HG03039 (cell line): ENCODE results near the gene ELOVL6.

ENCODE experiments used
- ATAC-seq: cut with Tn5 transposase; IDR thresholded peaks from one replicate; pipeline ENCODE4 v1.9.1; 2021; ENCODE audit warnings: mild to moderate bottlenecking, moderate library complexity; ENCODE audit not compliant: unreplicated experiment

ELOVL6 gene

DNA sequence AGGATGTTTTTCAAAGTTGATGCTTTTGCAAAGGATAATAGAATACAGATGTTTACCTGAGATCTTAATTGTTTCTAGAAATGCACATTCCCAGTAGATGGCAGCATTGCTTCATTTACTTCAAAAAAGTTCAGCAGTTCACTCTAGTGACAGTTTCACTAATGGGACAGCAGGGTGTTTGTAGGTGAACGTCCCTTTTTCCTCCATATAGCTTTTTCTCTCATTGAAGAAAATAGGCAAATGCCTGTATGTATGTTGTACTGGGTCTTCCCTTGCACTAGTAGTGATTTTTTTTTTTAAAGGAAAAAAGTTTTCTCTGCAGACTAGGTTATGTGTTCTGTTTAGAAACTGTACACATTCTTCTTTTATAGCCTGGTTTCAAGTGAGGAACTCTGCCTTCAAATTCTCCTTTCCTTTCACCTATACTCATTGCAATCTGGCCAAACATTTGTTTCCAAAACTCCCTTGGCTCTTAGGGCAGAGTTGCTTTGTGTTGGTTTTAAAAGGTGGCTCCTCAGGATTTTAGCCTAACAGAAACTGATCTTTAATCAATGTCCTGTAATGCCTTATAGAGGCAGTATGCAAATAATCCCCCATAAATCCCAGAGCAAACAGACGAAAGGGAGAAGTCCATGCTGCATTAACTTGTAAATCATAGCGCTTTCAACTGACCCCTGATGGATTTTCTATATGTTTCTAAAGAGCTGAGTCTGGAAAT, 199.4 kb downstream of the ELOVL6 start:
- ATAC-seq, result peak; percentile 30

DNA sequence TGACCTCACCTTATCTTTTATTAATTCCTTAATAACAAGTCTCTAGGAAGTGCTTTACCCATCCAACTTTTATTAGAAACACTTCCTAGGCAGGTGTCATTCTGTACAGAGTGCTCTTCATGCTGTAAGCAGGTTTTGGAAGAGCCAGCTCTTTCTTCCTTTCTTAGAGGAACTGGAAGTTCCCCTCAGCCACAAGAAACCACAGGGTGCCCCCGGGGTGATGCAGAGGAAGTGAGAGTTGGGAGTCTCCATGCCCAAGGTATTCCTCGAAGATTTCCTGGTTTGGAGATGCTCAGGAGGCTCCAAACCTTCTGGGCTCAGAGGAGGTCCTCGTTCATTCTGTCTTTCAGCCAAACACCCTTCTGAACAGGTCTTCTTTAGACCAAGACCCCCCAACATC, 201.9 kb downstream of the ELOVL6 start:
- no peak for ATAC-seq
